Breast epithelium (tissue), 3 donors: Measurements from ENCODE around the gene ZCRB1.

Experiments
- CTCF ChIP-seq, 3 donors: fragments of 450-650 bp; IDR thresholded peaks; one replicate each; pipeline ENCODE4 v1.5.1; 2016 to 2017; ENCODE audit warnings: antibody characterized with exemption in 3 of 3, mild to moderate bottlenecking in 3 of 3, moderate library complexity in 3 of 3
- POLR2A ChIP-seq: fragments of 450-650 bp; IDR thresholded peaks from one replicate; pipeline ENCODE4 v1.6.1; 2016; ENCODE audit warnings: antibody characterized with exemption, mild to moderate bottlenecking, moderate library complexity

- TF ChIP-seq POLR2A (no peak), CTCF (IDR thresholded peaks at IDR 0.05) (no peak)
Observed at GRCh38 chr12:42286741-42287140, 39.2 kb downstream of the ZCRB1 start.
